ENCODE results near the gene OR2V1.
"Not testable (repeated sequence)": the region's sequence is repeated elsewhere in the genome, so short reads cannot be mapped to it uniquely, and the experiment has no call there.

OR2V1 gene

DNA sequence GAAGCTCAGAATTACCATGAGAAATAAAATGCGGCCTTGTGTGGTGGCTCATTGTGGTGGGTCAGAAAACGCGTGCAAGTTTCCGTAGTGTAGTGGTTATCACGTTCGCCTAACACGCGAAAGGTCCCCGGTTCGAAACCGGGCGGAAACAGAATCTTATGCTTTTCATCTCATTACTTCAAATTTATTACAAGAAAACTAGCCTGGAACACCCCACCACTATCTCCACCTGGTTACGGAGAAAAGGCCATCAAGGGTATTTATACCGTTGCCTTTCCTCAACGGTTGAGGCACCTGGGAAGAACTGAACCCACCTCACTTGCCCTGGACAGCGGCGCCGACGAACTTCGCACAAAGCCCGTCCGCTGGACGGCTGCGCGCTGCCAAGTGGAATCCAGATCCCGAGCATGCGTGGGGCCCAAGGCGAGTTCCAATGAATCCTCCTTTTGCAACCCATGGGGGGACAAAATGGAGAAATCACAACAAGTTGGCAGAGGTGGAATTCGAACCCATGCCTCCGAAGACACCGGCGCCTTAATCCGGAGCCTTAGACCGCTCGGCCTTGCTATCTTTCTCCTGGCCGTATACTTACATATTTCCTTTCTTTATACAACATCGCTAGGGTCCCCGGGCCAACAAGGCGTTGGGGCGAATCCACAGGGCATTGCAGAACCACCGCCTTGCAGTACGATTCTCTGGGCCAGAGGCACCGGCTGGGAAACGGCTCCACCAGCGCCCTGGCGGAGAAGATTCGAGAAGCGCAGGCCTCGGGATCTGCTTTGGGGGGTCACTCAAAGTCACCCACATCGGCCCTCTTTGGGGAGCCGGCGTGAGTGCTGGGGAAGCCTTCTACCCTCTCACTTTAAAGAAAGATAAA lies 33.3 kb upstream of the OR2V1 start:
- peaks cover 25% of the 10 kb centered on the region for H3K36me3 Mint-ChIP-seq
- peak overlapping the region; percentile 79 for H3K27ac Mint-ChIP-seq
- H3K4me1 Mint-ChIP-seq: peaks cover 74% of the 10 kb centered on the region
- no peak for ATAC-seq
- no peak for DNase-seq (ENCODE audit: low spot score in 2 of 2)
- peak overlapping the region; percentile 33 for H3K4me3 Mint-ChIP-seq
- no peaks in the 10 kb centered on the region for H3K9me3 Mint-ChIP-seq

DNA sequence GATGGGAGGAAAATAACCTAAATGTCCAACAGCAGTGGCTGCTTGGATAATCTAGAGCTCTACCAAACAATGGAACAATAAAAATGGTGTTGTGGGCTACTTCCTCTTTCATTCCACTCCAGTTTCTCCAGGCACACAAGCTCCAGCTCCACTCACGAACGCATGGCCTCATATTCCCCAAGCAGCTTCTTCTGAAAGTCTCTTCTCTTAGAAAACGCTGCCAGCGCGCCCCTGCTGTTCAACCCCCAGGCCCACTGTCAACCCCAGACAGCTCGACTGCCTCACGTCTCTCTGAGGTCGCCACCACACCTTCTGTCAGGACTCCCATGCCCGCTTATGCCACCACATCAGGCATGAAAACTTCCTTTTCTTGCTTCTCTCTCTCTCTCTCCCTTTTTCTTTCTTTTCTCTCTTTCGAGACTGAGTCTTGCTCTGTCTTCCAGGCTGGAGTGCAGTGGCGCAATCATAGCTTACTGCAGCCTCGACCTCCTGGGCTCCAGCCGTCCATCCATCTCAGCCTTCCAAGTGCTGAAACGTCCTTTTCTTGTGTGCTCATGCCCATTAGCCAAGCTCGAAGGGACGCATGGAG lies 32.6 kb upstream of the OR2V1 start:
- Mint-ChIP-seq H3K27ac (peak overlapping the region; percentile 79), H3K36me3 (peaks cover 23% of the 10 kb centered on the region), H3K4me1 (peaks cover 70% of the 10 kb centered on the region), H3K4me3 (peak overlapping the region; percentile 26), H3K9me3 (no peaks in the 10 kb centered on the region)
- DNase-seq (ENCODE audit: low spot score in 2 of 2) (no peak), ATAC-seq (no peak)

DNA sequence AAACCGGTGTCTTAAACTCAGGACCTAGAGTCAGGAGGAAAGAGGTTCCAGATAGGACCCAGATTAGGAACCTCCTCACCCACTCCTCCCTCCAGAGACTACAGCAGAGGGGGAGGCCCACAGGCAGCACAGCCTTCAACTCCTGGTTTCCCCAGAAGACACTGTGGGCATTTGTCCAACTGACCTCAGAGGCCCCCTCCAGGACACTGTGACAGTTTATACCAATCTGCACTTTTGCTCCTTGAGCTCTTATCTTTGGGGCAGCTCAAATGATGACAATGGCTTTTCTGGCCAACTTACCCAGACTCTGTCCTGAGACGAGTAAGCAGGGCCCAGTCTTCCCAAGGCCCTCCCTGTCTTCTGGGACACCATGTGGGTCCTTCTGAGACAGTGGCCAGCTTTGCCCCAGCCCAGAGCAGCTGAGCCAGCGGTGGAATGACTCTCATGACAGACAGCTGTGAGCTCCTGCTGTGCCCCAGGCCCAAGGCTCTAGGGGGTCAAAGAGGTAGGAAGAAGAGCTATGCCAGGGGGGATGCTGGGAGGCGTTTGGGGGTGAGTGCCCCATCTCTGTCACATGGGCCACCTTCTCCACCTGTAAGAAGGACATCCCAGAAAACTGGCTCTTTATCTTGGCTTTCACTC lies 30.7 kb upstream of the OR2V1 start:
- Mint-ChIP-seq H3K27ac (peak overlapping the region; percentile 65), H3K9me3 (no peaks in the 10 kb centered on the region), H3K36me3 (peaks cover 23% of the 10 kb centered on the region), H3K4me1 (peaks cover 51% of the 10 kb centered on the region), H3K4me3 (peak overlapping the region; percentile 58)
- DNase-seq (ENCODE audit: low spot score in 2 of 2) (no peak), ATAC-seq (no peak)

DNA sequence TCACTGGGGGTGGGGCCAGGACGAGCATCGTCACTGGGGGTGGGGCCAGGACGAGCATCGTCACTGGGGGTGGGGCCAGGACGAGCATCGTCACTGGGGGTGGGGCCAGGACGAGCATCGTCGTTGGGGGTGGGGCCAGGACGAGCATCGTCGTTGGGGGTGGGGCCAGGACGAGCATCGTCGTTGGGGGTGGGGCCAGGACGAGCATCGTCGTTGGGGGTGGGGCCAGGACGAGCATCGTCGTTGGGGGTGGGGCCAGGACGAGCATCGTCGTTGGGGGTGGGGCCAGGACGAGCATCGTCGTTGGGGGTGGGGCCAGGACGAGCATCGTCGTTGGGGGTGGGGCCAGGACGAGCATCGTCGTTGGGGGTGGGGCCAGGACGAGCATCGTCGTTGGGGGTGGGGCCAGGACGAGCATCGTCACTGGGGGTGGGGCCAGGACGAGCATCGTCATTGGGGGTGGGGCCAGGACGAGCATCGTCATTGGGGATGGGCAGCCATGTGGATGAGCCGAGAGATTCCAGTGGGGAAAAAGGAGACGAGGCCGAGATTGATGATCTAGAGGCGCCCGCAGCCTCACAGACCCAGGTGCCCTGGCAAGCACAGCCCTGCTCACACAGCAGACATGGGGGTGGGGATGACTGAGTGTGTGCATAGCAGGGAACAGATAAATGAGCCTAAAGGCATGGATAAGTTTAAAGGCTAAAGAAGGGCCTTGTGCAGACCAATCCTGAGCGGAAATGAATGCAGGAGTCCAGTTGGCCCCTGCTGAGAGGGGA lies 30.0 kb upstream of the OR2V1 start:
- DNase-seq (ENCODE audit: low spot score in 2 of 2): peak; percentile 41 to 87
- H3K36me3 Mint-ChIP-seq: peaks cover 23% of the 10 kb centered on the region
- H3K4me3 Mint-ChIP-seq: peak overlapping the region; percentile 66
- ATAC-seq: peak; percentile 43
- not testable (repeated sequence) for H3K9me3 Mint-ChIP-seq
- H3K27ac Mint-ChIP-seq: peak overlapping the region; percentile 86
- H3K4me1 Mint-ChIP-seq: peaks cover 43% of the 10 kb centered on the region

DNA sequence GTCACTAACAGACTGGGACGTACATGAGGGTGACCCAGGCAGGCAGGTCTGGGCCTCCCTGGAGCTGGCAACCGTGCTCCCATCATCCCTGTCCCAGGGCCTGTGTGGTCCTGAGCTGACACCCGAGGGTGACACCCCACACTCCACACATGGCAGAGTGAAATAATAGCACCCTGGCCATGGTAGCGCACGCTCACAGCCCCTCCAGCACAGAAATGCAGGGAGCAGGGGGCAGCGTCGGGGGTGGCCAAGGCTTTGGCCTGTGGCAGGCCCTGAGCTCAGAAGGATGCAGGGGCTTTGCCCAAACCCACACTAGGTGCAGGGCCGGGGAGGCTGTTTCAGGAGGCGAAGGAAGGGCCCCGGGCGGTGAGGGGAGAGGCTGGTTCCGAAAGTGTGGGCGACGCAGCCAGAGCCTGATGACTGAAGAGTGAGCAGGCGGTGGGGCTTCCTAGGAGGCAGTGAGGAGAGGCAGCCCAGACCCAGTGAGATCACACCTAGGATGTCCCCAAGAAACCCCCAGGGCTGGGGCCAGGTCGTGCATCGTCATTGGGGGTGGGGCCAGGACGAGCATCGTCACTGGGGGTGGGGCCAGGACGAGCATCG lies 29.3 kb upstream of the OR2V1 start:
- Mint-ChIP-seq H3K4me1 (peaks cover 38% of the 10 kb centered on the region), H3K9me3 (no peaks in the 10 kb centered on the region), H3K27ac (peak overlapping the region; percentile 86), H3K36me3 (peaks cover 21% of the 10 kb centered on the region), H3K4me3 (peak overlapping the region; percentile 66)
- peak; percentile 46 to 88 for DNase-seq (ENCODE audit: low spot score in 2 of 2)
- peak; percentile 96 for ATAC-seq

DNA sequence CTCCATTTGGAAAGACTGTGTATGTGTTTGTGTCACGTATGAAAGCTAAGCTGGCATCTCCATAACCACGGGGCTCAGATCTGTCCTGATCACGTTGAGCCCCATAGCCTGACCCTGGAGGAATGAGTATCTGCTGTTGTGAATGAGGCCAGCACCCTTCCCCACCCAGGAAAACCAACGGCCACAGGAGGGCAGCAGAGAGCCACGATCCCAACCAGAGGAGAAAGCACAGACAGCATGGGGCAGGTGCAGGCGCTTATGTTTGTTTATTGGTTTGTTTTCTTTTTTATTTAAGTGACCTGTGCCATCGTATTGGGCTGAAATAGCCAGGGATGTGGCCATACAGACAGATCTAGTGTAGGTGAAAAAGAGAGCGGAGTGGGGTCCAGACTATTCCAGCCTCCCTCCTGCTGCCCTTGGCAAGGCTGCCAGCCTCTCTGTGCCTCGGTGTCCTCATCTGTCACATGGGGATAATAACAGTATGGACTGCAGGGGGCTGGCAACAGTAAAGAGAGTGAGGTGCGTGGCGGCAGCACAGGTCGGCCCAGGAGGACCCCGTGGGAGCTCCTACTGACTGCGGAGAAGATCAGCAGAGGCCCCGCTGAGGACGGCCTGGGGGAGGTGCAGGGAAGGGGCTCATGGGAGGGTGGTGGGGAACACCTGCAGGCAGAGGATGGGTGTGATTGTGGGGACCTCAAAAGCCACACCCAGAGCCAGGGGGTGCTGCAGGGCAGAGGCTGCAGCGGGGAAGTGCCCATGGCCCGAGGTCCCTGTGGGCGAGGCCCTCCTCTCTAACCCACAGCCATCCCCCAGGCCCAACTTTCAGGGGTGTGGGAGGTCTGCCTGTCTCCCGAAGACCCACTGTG lies 28.6 kb upstream of the OR2V1 start:
- peaks cover 34% of the 10 kb centered on the region for H3K4me1 Mint-ChIP-seq
- ATAC-seq: peak; percentile 79
- H3K27ac Mint-ChIP-seq: peak overlapping the region; percentile 88
- DNase-seq (ENCODE audit: low spot score in 2 of 2): peak; percentile 91 to 97
- no peaks in the 10 kb centered on the region for H3K9me3 Mint-ChIP-seq
- H3K36me3 Mint-ChIP-seq: peaks cover 13% of the 10 kb centered on the region
- peak overlapping the region; percentile 66 for H3K4me3 Mint-ChIP-seq

DNA sequence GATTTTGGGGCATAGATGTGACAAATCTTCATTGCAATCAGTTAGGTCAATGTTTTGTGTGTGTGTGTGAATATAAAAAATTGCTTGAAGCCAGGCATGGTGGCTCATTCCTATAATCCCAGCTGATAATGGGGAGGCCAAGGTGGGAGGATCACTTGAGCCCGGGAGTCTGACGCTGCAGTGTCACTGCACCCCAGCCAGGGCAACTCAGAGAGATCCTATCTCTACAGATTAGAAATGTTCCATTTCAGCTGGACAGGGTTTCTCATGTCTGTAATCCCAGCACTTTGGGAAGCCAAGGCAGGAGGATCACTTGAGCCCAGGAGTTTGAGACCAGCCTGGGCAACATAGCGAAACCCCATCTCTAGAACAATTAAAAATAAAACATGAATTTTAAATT lies 27.9 kb upstream of the OR2V1 start:
- H3K27ac Mint-ChIP-seq: peak overlapping the region; percentile 88
- no peak for DNase-seq (ENCODE audit: low spot score in 2 of 2)
- H3K9me3 Mint-ChIP-seq: no peaks in the 10 kb centered on the region
- peak overlapping the region; percentile 66 for H3K4me3 Mint-ChIP-seq
- peaks cover 34% of the 10 kb centered on the region for H3K4me1 Mint-ChIP-seq
- H3K36me3 Mint-ChIP-seq: peaks cover 7% of the 10 kb centered on the region
- ATAC-seq: no peak

DNA sequence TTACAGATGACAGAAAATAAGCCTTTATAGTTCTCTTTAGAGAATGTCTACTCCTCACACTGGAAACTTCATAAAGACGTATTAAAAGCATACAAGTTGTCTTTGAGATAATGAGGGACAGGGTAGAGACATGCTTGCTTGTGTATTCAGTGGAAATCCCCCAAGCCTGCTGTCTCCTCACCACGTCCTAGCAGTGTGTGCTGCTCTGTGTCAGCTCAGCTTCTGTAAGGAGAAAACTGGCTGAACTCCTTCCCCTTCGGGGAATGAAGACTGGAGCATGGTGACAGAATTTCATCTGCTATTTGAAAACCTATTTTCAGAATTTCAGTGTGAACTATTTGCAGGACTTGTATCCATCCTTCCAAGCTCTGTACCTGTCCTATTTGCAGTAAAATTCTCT lies 25.8 kb upstream of the OR2V1 start:
- no peak for ATAC-seq
- no peak overlapping the region for H3K4me3 Mint-ChIP-seq
- no peak for DNase-seq (ENCODE audit: low spot score in 2 of 2)
- H3K27ac Mint-ChIP-seq: no peak overlapping the region
- H3K36me3 Mint-ChIP-seq: peaks cover 4% of the 10 kb centered on the region
- peaks cover 34% of the 10 kb centered on the region for H3K4me1 Mint-ChIP-seq
- no peaks in the 10 kb centered on the region for H3K9me3 Mint-ChIP-seq

DNA sequence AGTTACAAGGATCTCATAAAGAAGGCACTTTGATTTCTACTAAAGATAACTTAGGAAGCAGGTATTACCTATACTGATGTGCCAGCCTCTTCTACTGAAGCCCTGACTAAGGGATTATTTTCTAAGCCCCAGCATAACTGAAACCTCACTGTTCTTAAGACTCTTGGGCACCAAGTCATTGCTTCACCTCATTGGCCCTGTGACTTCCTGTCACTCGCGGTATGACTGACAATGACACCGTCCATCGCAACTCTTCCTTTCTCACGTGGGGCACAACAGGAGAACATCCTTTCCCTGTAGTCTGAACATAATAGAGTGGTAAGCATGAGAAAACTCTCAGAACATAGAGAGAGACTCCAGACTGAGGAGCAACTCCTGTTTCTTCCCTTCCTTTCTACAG lies 22.8 kb upstream of the OR2V1 start:
- no peaks in the 10 kb centered on the region for H3K9me3 Mint-ChIP-seq
- DNase-seq (ENCODE audit: low spot score in 2 of 2) (no peak), ATAC-seq (peak; percentile 85)

DNA sequence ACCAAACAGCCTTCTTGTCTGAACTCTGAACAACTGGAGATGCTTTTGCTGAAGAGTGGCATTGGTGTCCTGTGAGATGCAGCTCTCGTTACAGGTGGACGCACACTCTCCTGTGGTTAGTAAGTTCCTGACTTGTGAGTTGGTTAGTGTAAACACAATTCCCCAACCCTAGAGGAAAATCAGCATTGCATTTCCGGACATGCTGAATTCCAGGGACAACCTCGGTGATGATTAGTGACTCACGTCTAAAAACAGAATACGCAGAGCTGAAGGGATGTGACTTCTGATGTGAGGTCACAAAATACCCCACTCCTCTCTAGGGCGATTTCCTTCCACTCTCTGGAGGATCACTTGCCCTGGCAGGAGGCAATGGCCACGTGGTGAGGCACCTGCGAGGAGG lies 21.4 kb upstream of the OR2V1 start:
- DNase-seq (ENCODE audit: low spot score in 2 of 2): no peak
- Mint-ChIP-seq H3K4me1 (peaks cover 12% of the 10 kb centered on the region), H3K27ac (no peak overlapping the region), H3K36me3 (no peaks in the 10 kb centered on the region), H3K9me3 (no peaks in the 10 kb centered on the region), H3K4me3 (no peak overlapping the region)
- no peak for ATAC-seq

More for the DNA sequence above, 22.8 kb upstream of the OR2V1 start:
- no peaks in the 10 kb centered on the region for H3K36me3 Mint-ChIP-seq
- H3K4me3 Mint-ChIP-seq: no peak overlapping the region
- H3K27ac Mint-ChIP-seq: no peak overlapping the region
- H3K4me1 Mint-ChIP-seq: peaks cover 12% of the 10 kb centered on the region

DNA sequence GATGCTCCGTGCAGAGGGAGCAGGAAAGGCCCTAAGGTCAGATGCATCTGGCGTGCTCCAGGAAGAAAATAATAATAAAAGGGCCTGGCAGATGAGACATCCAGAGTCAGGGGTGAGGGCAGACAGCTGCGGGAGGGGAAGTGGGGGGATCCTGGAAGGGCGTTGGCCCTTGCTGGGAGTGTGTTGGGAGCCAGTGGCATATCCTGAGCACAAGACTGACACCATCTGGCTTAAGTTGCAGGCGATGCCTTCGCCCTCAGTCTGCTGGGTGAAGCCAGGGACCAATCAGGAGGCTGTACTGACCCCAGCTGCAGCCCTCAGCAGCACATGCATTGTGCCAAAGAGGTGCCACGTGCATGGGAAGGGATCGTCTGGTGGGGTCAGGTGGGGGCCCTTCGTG lies 20.2 kb upstream of the OR2V1 start:
- no peaks in the 10 kb centered on the region for H3K9me3 Mint-ChIP-seq
- H3K4me1 Mint-ChIP-seq: peaks cover 12% of the 10 kb centered on the region
- no peak overlapping the region for H3K27ac Mint-ChIP-seq
- H3K36me3 Mint-ChIP-seq: no peaks in the 10 kb centered on the region
- DNase-seq (ENCODE audit: low spot score in 2 of 2): no peak
- H3K4me3 Mint-ChIP-seq: no peak overlapping the region
- no peak for ATAC-seq

DNA sequence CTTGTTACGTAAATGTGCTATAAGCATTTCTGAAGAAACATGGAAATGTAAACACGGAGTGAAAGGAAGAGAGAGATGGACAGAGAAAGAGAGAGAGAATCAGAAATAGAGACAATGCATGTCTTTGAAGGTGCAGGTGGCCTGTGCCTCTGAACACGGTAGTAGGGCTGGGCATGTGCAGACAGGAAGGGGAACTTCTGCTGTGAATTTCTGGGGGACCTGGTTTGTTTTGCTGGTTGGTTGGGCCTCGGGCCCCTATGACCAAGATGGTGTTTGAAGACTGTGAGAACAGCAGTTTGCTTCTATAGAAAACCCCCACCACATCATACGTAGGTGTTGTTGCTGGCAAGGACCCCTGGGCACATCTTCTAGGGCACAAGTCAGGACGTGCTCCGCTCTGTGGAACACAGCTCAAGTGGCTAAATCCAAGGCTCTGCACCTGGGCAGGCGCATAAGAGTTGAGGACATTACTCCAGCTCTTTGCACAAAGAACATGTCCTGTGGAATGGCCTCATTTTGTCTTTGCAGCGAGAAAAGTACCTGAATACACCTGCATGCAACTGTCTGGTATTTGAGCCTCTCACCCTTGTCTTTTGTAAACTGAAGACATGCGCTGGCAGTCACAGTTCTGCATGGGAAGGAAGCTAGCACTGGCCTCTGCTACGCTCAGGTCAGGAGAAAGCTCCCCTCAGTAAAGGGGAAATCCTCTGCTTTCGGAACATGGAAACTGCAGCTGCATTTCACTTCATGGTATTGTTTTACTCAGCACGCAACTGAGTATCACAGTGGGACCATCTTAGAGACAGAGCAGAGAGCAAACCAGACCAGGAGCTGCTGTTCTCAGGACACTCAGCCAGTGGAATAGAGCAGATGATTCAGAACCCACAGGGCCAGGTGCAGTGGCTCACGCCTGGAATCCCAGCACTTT lies 19.1 kb upstream of the OR2V1 start:
- no peak for DNase-seq (ENCODE audit: low spot score in 2 of 2)

DNA sequence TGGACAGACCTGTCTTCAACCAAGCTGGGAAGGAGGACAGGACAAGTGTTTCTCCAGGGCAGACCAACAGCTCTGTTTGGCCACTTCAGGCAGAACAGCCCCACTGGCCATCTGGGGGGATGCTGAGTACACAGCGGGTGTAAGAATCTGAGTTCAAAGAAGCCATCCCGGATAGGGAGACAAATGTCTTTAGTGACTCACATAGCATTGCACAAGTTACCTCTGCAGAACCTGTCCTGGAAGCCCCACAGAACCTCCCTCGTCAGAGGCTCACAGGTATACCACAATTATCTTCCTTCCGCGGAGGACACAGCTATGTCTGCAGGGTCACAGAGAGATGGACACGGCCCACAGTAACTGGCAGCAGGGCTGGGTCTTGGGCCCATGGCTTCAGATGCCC lies 18.4 kb upstream of the OR2V1 start:
- ATAC-seq: no peak
- DNase-seq (ENCODE audit: low spot score in 2 of 2): no peak
- H3K4me3 Mint-ChIP-seq: no peak overlapping the region
- H3K4me1 Mint-ChIP-seq: peaks cover 12% of the 10 kb centered on the region
- no peaks in the 10 kb centered on the region for H3K9me3 Mint-ChIP-seq
- no peaks in the 10 kb centered on the region for H3K36me3 Mint-ChIP-seq
- no peak overlapping the region for H3K27ac Mint-ChIP-seq

More for the DNA sequence above, 19.1 kb upstream of the OR2V1 start:
- Mint-ChIP-seq H3K4me3 (no peak overlapping the region), H3K27ac (no peak overlapping the region), H3K9me3 (no peaks in the 10 kb centered on the region), H3K36me3 (no peaks in the 10 kb centered on the region), H3K4me1 (peaks cover 12% of the 10 kb centered on the region)
- ATAC-seq: no peak
